OCI-LY1 (cell line): Measurements from ENCODE around the gene NAAA.

Source experiments
- CTCF ChIP-seq: fragments of 200-600 bp; sonication (generic), shearing (Covaris generic); IDR thresholded peaks from 2 replicates; pipeline ENCODE4 v1.5.1; 2017; ENCODE audit warnings: mild to moderate bottlenecking, antibody characterized with exemption, low read length, moderate library complexity, mixed read lengths
- EZH2 ChIP-seq: fragments of 200-600 bp; sonication (generic), shearing (Covaris generic); IDR thresholded peaks from 2 replicates; pipeline ENCODE4 v1.8.0; 2017; ENCODE audit warnings: borderline replicate concordance, mixed run types, mild to moderate bottlenecking, antibody characterized with exemption, low read length, moderate library complexity, mixed read lengths

GRCh38 chr4:75976177-75976576 is 35.4 kb upstream of the NAAA start:
- TF ChIP-seq CTCF (no peak), EZH2 (no peak)
